Left lobe of liver (tissue), 2 donors: ENCODE measurements around the gene FAM181B. TPM values are rescaled to one million over a fixed set of nuclear protein-coding genes. Genes with fewer than 3 reads are reported as not detected.
"Not testable (repeated sequence)": the region's sequence is repeated elsewhere in the genome, so short reads cannot be mapped to it uniquely, and the experiment has no call there.

Experiments
- ATAC-seq: fragments of 200-7000 bp; cut with Tn5 transposase; one replicate; pipeline ENCODE4 v1.9.1; 2020; ENCODE audit warnings: mild to moderate bottlenecking, moderate library complexity
- DNase-seq: peaks from one replicate; pipeline ENCODE4 v3.0.0-alpha.2; 2020; ENCODE audit warnings: low spot score
- total RNA-seq: library from RNA; stranded (reverse); gene quantifications from one replicate; pipeline ENCODE4 v1.2.1, GENCODE V29; 2021
- donor health status: DM: no; HTN: no; CAD: no; lungs with moderate emphysema.
- donor health status: DM: no; HTN: yes; CAD: no.

Gene FAM181B
- total RNA-seq, 1 donor from 2014 or later: not detected

GRCh38 chr11:82732734-82733443 lies 775 bp downstream of the FAM181B start:
- DNase-seq: no peak
- peak; percentile 37 for ATAC-seq

DNA sequence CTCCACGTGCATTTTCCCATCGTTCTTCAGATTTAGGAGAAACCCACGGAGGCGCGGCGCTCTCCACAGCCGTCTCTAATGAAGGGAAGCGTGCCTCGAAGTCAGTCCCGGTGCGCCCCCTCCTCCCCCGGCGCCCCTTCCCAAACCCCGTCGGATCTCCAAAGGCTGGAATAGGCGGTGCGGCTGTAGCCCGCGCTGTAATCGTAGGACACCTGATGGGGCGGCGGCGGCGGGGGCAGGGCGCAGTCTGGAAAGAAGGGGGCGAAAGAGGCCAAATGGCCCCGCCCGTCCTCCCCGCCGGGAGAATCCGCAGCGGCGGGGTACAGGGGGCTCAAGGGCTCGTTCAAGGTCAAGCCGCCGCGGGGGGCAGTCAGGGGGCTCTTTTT lies 1.3 kb downstream of the FAM181B start:
- DNase-seq (no peak), ATAC-seq (no peak)

DNA sequence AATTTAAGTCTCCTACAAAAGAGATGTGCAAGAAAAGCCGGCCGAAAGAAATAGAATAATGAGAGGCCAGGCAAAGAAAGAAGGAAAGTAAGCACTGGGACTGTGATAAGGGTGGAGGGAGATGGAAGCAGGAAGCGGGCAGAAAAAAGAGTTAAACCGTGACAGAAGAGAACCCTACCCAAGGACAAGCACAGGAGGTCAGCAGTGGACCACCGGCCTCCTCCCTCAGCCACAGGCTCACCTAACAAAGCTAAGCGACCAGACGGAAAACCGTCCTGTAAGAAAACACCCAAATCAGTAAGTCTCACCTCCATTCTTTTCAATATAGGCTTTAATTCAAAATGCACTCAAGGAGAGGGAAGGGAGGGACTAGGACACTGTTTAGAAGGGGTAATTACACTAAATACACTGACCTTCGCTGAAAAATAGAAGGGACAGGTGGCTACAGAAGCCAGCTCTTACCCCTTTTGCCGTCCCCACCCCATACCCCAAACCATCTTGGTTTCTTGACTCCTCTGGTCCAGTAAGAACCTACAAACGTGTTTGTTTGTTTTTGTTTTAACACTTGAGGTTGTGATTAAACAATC lies 1.9 kb downstream of the FAM181B start:
- ATAC-seq: no peak
- no peak for DNase-seq

DNA sequence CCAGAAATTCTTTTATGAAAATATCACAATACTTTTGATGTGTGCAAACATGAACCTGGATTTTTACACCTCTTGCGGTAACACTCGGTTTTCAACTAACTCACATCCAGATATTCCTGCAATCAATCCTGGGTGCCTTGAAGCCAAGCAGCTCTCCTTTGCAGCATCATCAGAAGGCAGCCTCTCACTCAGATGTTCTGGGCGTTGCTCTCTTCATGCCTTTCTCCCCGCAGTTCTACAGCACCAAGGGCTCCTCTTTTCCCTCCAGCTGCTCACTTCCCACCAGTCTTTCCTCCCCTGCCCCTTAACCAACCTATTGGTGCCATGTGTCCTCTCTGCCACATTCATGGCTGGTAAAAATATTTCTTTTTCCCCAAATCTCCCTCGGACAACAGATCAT lies 2.9 kb downstream of the FAM181B start:
- DNase-seq: no peak
- ATAC-seq: no peak

DNA sequence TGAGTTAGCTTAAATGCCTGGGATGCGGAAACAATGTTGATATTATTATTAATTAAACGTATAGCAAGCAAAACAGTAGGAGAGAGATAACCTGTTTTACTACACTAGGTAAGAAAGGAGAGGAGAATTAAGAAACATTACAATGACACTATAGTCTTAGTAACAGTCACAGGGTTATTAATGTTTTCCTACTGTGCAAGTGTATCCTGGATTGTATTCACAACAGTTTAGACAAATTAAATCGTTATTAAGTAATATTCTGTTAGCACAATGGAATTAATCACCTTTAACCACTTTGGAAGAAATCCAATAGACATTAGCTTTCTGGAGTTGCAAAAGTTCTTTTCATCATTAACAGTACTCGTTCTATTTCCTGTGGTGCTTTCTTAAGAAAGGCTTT lies 3.4 kb downstream of the FAM181B start:
- ATAC-seq: no peak
- DNase-seq: no peak

DNA sequence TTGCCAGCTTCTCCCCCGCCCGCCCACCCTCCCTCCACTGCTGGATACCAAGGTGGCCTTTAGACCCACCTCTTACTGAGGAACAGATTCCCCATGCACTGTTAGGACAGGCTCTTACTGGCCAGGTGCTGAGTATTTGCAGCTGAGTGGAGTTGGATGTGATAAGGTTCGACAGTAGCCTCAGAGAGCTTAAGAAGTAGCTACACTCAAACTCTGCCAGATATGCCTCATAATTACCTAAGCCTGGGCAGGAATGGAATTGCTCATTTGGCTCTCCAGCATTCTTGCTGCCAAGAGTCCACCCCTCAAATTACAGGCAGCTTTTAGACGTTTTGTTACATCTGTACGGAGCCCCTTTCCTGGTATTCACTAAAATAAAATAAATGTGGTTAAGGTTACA lies 9.6 kb downstream of the FAM181B start:
- ATAC-seq (no peak), DNase-seq (no peak)

DNA sequence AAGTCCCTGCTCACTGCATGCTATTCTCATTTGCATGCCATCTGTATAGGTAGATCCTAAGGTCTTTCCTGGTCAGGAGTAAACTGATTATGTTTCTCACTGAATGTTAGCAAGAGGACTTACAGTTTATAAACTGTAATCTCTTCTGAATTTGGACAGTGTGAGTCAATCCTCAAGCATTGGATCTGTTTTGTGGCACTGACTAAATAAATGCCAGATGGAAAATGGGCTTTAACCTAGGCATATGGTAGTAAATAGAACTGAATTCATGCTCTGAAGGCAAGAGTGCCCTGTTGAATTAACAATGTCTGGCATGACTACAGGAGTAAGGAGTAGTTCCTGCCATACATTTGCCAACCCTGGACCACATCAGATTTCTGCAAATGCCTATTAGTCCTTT lies 11.4 kb downstream of the FAM181B start:
- ATAC-seq: no peak
- no peak for DNase-seq

GRCh38 chr11:82720267-82721065 lies 13.2 kb downstream of the FAM181B start:
- ATAC-seq (no peak), DNase-seq (no peak)

GRCh38 chr11:82719361-82720105 lies 14.1 kb downstream of the FAM181B start:
- DNase-seq (no peak), ATAC-seq (no peak)

GRCh38 chr11:82718821-82719220 lies 14.8 kb downstream of the FAM181B start:
- no peak for DNase-seq
- no peak for ATAC-seq

DNA sequence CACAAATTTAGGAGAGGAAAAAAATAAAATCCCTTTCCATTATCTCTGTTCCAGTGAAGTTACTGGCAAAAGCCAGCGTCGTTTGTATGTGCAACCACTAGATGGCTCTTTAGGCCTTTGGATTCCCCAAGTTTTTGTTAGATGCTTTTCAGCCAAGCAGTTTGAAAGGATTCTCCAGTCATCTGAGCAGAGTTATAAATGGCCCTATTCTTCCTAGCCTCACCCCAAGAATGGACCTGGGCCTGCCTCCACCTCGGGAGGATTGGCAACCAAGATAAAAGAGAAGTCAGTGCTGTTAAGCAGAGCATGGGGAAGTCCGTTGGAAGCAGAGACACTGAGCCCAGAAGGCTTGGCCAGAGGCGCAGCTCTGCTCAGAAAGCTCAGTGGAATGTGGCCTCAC lies 15.4 kb downstream of the FAM181B start:
- ATAC-seq (peak; percentile 89), DNase-seq (no peak)

DNA sequence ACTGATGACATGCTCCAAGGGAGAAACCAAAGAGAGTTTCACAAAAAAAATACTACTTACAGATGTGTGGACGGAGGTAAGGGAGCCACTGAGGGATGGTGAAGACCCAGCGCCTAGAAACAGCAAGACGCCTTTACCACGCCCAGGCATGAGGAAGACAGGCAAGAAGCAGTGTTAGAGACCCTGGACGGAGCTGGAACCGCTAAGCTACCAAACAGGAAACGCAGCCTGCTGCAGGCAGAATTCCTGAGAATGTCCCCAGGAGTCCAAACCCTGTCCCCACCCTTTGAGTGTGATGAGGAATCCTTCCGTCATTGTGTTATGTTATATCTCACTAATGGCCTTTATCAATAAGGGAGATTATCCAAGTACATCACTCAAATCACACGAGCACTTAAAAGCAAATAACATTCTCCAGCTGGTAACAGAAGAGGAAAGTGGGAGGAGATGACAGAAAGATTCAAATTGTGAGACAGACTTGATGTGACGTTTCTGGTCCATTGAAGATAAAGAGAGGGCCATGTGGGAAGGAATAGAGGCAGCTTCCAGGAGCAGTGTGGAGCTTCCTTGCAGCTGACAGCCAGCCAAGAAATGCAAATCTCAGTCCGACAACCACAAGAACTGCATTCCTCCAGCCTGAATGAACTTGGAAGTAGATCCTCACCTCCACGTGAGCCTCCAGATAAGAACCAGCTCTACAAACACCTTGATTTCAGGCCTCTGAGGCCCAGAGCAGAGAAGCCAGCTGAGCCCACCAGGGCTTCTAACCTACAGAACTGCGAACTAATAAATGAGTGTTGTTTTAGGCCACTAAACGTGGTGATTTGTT lies 19.1 kb downstream of the FAM181B start:
- DNase-seq (no peak), ATAC-seq (no peak)

- no peak for ATAC-seq
These were observed 22.0 kb downstream of the FAM181B start for GRCh38 chr11:82711648-82712047.

GRCh38 chr11:82703796-82704195 lies 29.9 kb downstream of the FAM181B start:
- ATAC-seq: no peak

More at GRCh38 chr11:82711648-82712047, 22.0 kb downstream of the FAM181B start:
- no peak for DNase-seq

DNA sequence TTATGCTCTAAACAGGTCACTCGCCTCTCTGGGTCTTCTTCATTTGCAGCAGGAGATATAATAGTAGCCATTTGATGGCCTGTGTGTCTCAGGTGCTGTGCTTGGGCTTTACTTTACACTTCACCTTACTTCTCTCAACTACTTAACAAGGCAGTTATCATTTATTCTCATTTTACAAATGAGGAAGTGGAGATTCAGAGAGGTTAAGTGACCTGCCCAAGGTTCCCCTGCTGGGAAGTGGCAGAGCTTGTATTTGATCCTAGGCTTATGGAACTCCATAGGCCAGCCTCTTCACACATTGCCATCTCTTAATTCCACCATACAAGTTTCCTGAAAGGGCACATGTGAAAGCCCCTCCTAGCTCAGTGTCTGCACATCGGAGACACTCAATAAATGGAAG lies 30.4 kb downstream of the FAM181B start:
- ATAC-seq (no peak), DNase-seq (no peak)

More at GRCh38 chr11:82703796-82704195, 29.9 kb downstream of the FAM181B start:
- no peak for DNase-seq

- no peak for DNase-seq
- peak; percentile 40 for ATAC-seq
These were observed 31.7 kb downstream of the FAM181B start for GRCh38 chr11:82701847-82702520.

- ATAC-seq (no peak), DNase-seq (no peak)
These were observed 34.9 kb downstream of the FAM181B start for GRCh38 chr11:82698576-82699352.

DNA sequence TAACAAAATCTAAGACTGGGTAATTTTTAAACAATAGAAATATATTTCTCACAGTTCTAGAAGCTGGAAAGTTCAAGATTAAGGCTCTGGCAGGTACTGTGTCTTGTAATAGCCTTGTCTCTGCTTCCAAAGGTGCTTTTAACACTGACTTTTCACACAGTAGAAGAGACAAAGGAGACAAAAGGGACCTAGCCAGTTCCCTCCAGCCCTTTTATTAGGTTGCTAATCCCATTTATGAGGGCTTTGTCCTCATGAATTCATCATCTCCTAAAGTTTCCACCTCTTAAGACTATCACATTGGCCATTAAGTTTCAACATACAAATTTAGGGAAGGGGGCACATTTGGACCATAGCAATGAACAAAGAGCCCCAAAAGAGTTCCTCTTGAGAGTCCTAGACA lies 40.7 kb downstream of the FAM181B start:
- DNase-seq (no peak), ATAC-seq (no peak)

DNA sequence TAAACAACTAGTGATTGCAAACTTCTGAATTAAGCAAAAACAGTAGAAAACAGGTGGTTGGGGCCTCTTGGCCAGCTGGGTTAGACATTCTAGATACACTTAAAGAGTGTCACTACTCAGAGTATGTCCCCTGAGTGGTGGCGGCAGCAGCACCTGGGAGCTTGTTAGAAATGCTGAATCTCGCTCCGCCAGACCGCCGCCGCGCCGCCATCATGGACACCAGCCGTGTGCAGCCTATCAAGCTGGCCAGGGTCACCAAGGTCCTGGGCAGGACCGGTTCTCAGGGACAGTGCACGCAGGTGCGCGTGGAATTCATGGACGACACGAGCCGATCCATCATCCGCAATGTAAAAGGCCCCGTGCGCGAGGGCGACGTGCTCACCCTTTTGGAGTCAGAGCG lies 44.3 kb downstream of the FAM181B start:
- not testable (repeated sequence) for ATAC-seq, DNase-seq
